Adipocyte (in vitro differentiated cells): ENCODE measurements around the gene NRSN2.
A peak's percentile ranks its signal among the peaks of the same experiment; 100 is the strongest.
"Not testable (repeated sequence)": the region's sequence is repeated elsewhere in the genome, so short reads cannot be mapped to it uniquely, and the experiment has no call there.

Source experiments
- DNase-seq: peaks from one replicate; pipeline ENCODE4 v3.0.0-alpha.2; 2015; ENCODE audit warnings: low read depth
- H3K27me3 ChIP-seq: replicated peaks from 2 replicates; pipeline ENCODE4 v1.7.0; 2013; ENCODE audit warnings: mild to moderate bottlenecking, low read length, moderate library complexity; ENCODE audit not compliant: control insufficient read depth, insufficient read depth
- H3K36me3 ChIP-seq: 2 replicates; pipeline ENCODE4 v1.7.0; 2013; ENCODE audit warnings: low read length, mild to moderate bottlenecking, moderate library complexity; ENCODE audit not compliant: control insufficient read depth, insufficient read depth, severe bottlenecking
- H3K4me1 ChIP-seq: 2 replicates; pipeline ENCODE4 v1.7.0; 2013; ENCODE audit warnings: mild to moderate bottlenecking, low read length, moderate library complexity; ENCODE audit not compliant: control insufficient read depth, insufficient read depth
- H3K4me3 ChIP-seq: 2 replicates; pipeline ENCODE4 v1.7.0; 2013; ENCODE audit warnings: mild to moderate bottlenecking, low read length, moderate library complexity
- H3K9ac ChIP-seq: 2 replicates; pipeline ENCODE4 v1.7.0; 2013; ENCODE audit warnings: mild to moderate bottlenecking, low read length, moderate library complexity
- H3K9me3 ChIP-seq: 2 replicates; pipeline ENCODE4 v1.7.0; 2013; ENCODE audit warnings: mild to moderate bottlenecking, low read length, moderate library complexity; ENCODE audit not compliant: control insufficient read depth

The NRSN2 gene

GRCh38 chr20:326645-327185 lies 20.2 kb upstream of the NRSN2 start:
- no peaks in the 10 kb centered on the region for H3K9me3 ChIP-seq
- H3K4me3 ChIP-seq = peak overlapping the region; percentile 94
- peaks cover 25% of the 10 kb centered on the region for H3K4me1 ChIP-seq
- DNase-seq = peak; percentile 61
- H3K27me3 ChIP-seq = no peaks in the 10 kb centered on the region
- no peaks in the 10 kb centered on the region for H3K36me3 ChIP-seq
- H3K9ac ChIP-seq = peak overlapping the region; percentile 89

GRCh38 chr20:327186-328026 lies 19.5 kb upstream of the NRSN2 start:
- H3K9ac ChIP-seq = peak overlapping the region; percentile 88
- no peaks in the 10 kb centered on the region for H3K27me3 ChIP-seq
- H3K36me3 ChIP-seq = no peaks in the 10 kb centered on the region
- no peaks in the 10 kb centered on the region for H3K9me3 ChIP-seq
- peak; percentile 96 for DNase-seq
- H3K4me3 ChIP-seq = peak overlapping the region; percentile 94
- H3K4me1 ChIP-seq = peaks cover 25% of the 10 kb centered on the region

- H3K27me3 ChIP-seq = no peaks in the 10 kb centered on the region
- peaks cover 24% of the 10 kb centered on the region for H3K4me1 ChIP-seq
- no peaks in the 10 kb centered on the region for H3K9me3 ChIP-seq
- H3K9ac ChIP-seq = peak overlapping the region; percentile 88
- DNase-seq = no peak
- peak overlapping the region; percentile 94 for H3K4me3 ChIP-seq
- no peaks in the 10 kb centered on the region for H3K36me3 ChIP-seq
Observed at GRCh38 chr20:328027-328974, 18.6 kb upstream of the NRSN2 start.

GRCh38 chr20:328975-329695 lies 17.8 kb upstream of the NRSN2 start:
- H3K9me3 ChIP-seq = no peaks in the 10 kb centered on the region
- peaks cover 18% of the 10 kb centered on the region for H3K4me1 ChIP-seq
- no peaks in the 10 kb centered on the region for H3K36me3 ChIP-seq
- peak; percentile 15 for DNase-seq
- H3K9ac ChIP-seq = no peak overlapping the region
- no peak overlapping the region for H3K4me3 ChIP-seq
- H3K27me3 ChIP-seq = no peaks in the 10 kb centered on the region

- Histone ChIP-seq H3K27me3 (no peaks in the 10 kb centered on the region), H3K9me3 (no peaks in the 10 kb centered on the region), H3K4me3 (no peak overlapping the region), H3K4me1 (peaks cover 15% of the 10 kb centered on the region), H3K9ac (no peak overlapping the region), H3K36me3 (no peaks in the 10 kb centered on the region)
- no peak for DNase-seq
Observed at GRCh38 chr20:329851-330232, 17.1 kb upstream of the NRSN2 start.

- Histone ChIP-seq H3K9me3 (no peaks in the 10 kb centered on the region), H3K36me3 (no peaks in the 10 kb centered on the region), H3K4me3 (no peak overlapping the region), H3K27me3 (no peaks in the 10 kb centered on the region), H3K9ac (no peak overlapping the region), H3K4me1 (peaks cover 13% of the 10 kb centered on the region)
- peak; percentile 88 for DNase-seq
Observed at GRCh38 chr20:330233-331149, 16.4 kb upstream of the NRSN2 start.

GRCh38 chr20:334578-334977 lies 12.3 kb upstream of the NRSN2 start:
- no peak for DNase-seq
- no peak overlapping the region for H3K9ac ChIP-seq
- no peak overlapping the region for H3K4me3 ChIP-seq
- peaks cover 10% of the 10 kb centered on the region for H3K4me1 ChIP-seq
- H3K27me3 ChIP-seq = no peaks in the 10 kb centered on the region
- no peaks in the 10 kb centered on the region for H3K36me3 ChIP-seq
- H3K9me3 ChIP-seq = no peaks in the 10 kb centered on the region

GRCh38 chr20:336040-336439 lies 10.9 kb upstream of the NRSN2 start:
- not testable (repeated sequence) for H3K9me3 ChIP-seq, H3K27me3 ChIP-seq, H3K4me1 ChIP-seq, H3K9ac ChIP-seq, DNase-seq, H3K36me3 ChIP-seq, H3K4me3 ChIP-seq

GRCh38 chr20:341682-342081 lies 5.2 kb upstream of the NRSN2 start:
- Histone ChIP-seq H3K36me3 (no peaks in the 10 kb centered on the region), H3K9me3 (peaks cover 9% of the 10 kb centered on the region), H3K27me3 (no peaks in the 10 kb centered on the region), H3K4me3 (no peak overlapping the region), H3K9ac (no peak overlapping the region), H3K4me1 (peaks cover 7% of the 10 kb centered on the region)
- peak; percentile 36 for DNase-seq

- no peak overlapping the region for H3K4me3 ChIP-seq
- no peaks in the 10 kb centered on the region for H3K27me3 ChIP-seq
- peaks cover 7% of the 10 kb centered on the region for H3K4me1 ChIP-seq
- DNase-seq = no peak
- peaks cover 9% of the 10 kb centered on the region for H3K9me3 ChIP-seq
- H3K9ac ChIP-seq = no peak overlapping the region
- H3K36me3 ChIP-seq = no peaks in the 10 kb centered on the region
Observed at GRCh38 chr20:343107-343506, 3.8 kb upstream of the NRSN2 start.
